Effector memory CD8-positive, alpha-beta T cell (primary cell): ENCODE results near the gene UNC13D.
"Not testable (repeated sequence)": the region's sequence is repeated elsewhere in the genome, so short reads cannot be mapped to it uniquely, and the experiment has no call there.

Experiments used
- ATAC-seq: fragments of 150-1000 bp; cut with Tn5 transposase; replicated peaks from 2 replicates; pipeline ENCODE4 v1.10.0; 2021; ENCODE audit warnings: mild to moderate bottlenecking, moderate library complexity
- DNase-seq, 3 experiments: peaks; one replicate each; pipeline ENCODE4 v3.0.0; 2021
- H3K27ac Mint-ChIP-seq, 2 donors: one replicate each; pipeline ENCODE4 v1.8.0; 2022; ENCODE audit warnings: mild to moderate bottlenecking in 2 of 2, mixed read lengths in 2 of 2, moderate library complexity in 2 of 2
- H3K27me3 Mint-ChIP-seq, 2 donors: one replicate each; pipeline ENCODE4 v1.8.0; 2022; ENCODE audit warnings: mixed read lengths in 2 of 2
- H3K36me3 Mint-ChIP-seq: one replicate; pipeline ENCODE4 v1.8.0; 2022; ENCODE audit warnings: mild to moderate bottlenecking, moderate library complexity, mixed read lengths; ENCODE audit not compliant: insufficient read depth
- H3K4me1 Mint-ChIP-seq, 2 donors: one replicate each; pipeline ENCODE4 v1.8.0; 2022; ENCODE audit warnings: low read depth in 2 of 2, mixed read lengths in 2 of 2
- H3K4me3 Mint-ChIP-seq, 2 donors: one replicate each; pipeline ENCODE4 v1.8.0; 2022; ENCODE audit warnings: mild to moderate bottlenecking in 2 of 2, mixed read lengths in 2 of 2, moderate library complexity in 2 of 2
- H3K9me3 Mint-ChIP-seq, 2 donors: one replicate each; pipeline ENCODE4 v1.8.0; 2022; ENCODE audit warnings: mixed read lengths in 2 of 2

UNC13D gene

DNA sequence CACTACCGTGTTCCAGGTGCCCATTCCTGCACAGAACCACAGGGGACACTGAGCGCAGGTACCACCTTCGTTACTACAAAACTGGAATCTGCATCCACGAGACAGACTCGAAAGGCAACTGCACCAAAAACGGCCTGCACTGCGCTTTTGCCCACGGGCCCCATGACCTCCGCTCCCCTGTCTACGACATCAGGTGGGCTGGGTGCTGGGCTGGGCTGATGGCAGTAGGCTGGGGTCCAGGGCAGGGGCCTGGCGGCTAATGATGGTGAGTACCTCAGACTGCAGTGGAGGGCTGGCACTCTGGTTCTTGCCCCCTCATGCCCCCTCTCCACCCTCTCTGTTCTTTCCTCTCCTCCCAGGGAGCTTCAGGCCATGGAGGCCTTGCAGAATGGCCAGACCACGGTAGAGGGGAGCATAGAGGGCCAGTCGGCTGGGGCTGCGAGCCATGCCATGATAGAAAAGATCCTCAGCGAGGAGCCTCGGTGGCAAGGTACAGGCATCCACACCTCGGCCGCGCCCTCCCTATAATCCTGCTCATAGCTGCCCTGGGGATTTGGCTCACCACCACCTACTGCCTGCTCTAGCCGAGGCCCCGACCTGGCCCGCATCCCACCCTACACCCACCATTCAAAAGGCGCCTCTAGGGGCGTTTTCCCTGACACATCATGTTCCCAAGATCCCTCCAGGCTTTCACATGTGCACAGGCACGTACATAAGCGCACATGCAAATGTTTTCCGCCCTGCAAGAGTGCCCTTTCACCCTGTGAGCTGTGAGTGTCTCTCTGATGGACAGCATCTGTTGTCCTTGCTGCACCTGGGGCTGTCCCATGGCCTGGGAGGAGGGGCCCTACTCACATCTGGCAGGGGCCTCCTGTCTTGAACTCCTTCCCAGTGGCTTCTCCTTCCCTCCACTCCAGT is 31.8 kb downstream of the UNC13D start:
- no peaks in the 10 kb centered on the region for H3K9me3 Mint-ChIP-seq
- peaks cover 3 to 7% of the 10 kb centered on the region in 2 donors for H3K4me1 Mint-ChIP-seq
- H3K27ac Mint-ChIP-seq: peak overlapping the region in 1 of 2 donors; percentile 14
- no peaks in the 10 kb centered on the region for H3K27me3 Mint-ChIP-seq
- DNase-seq: no peak
- H3K4me3 Mint-ChIP-seq: no peak overlapping the region
- no peak for ATAC-seq
- H3K36me3 Mint-ChIP-seq: peaks cover 15% of the 10 kb centered on the region

DNA sequence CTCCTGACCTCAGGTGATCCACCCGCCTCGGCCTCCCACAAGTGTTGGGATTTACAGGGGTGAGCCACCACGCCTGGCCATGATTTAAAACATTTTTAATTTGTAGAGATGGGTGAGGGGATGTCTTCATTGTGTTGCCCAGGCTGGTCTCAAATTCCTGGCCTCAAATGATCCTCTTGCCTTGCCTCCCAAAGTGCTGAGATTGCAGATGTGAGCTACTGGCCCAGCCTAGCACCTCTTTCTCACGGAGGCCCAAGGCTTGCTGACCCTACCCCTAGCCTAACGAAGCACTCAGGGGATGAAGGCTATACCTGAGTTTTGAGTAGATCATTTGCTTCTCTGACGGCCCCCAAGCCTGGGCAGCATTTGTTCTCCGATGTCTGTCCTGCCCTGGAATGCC is 33.0 kb downstream of the UNC13D start:
- peaks cover 15% of the 10 kb centered on the region for H3K36me3 Mint-ChIP-seq
- ATAC-seq: no peak
- no peaks in the 10 kb centered on the region for H3K27me3 Mint-ChIP-seq
- no peak overlapping the region for H3K27ac Mint-ChIP-seq
- no peaks in the 10 kb centered on the region for H3K9me3 Mint-ChIP-seq
- H3K4me3 Mint-ChIP-seq: no peak overlapping the region
- DNase-seq: no peak
- peaks cover 3 to 7% of the 10 kb centered on the region in 2 donors for H3K4me1 Mint-ChIP-seq

DNA sequence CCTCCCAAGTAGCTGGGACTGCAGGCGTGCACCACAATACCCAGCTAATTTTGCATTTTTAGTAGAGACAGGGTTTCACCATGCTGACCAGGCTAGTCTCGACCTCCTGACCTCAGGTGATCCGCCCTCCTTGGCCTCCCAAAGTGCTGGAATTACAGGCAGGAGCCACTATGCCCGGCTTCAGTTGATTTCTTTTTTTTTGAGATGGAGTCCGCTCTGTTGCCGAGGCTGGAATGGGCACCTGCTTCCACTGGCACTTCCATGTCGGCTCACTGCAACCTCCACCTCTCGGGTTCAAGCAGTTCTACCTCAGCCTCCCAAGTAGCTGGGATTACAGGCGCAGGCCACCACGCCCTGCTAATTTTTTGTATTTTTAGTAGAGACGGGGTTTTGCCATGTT is 33.4 kb downstream of the UNC13D start:
- H3K4me1 Mint-ChIP-seq, H3K27ac Mint-ChIP-seq, H3K9me3 Mint-ChIP-seq, ATAC-seq, H3K4me3 Mint-ChIP-seq, DNase-seq, H3K27me3 Mint-ChIP-seq: not testable (repeated sequence)
- peaks cover 15% of the 10 kb centered on the region for H3K36me3 Mint-ChIP-seq

DNA sequence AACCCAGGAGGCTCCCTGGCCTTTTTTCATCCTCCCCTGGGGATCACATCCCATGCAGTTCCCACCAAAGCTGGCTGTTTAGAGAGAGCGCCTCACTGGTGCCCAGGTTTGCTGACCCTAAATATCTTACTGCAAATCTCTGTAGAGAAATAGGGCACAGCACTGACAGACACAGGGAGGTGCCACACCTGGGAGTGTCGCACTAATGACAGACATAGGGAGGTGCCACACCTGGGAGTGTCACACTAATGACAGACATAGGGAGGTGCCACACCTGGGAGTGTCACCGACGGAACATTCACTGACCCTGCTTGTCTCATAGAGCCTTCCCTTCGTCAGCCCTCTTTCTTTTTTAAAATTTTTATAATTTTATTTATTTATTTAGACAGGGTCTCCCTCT is 34.0 kb downstream of the UNC13D start:
- peaks cover 15% of the 10 kb centered on the region for H3K36me3 Mint-ChIP-seq
- peak overlapping the region in 1 of 2 donors; percentile 26 for H3K27ac Mint-ChIP-seq
- no peak for DNase-seq
- H3K4me1 Mint-ChIP-seq: peaks cover 3 to 7% of the 10 kb centered on the region in 2 donors
- no peak overlapping the region for H3K4me3 Mint-ChIP-seq
- H3K27me3 Mint-ChIP-seq: no peaks in the 10 kb centered on the region
- ATAC-seq: no peak
- H3K9me3 Mint-ChIP-seq: no peaks in the 10 kb centered on the region

DNA sequence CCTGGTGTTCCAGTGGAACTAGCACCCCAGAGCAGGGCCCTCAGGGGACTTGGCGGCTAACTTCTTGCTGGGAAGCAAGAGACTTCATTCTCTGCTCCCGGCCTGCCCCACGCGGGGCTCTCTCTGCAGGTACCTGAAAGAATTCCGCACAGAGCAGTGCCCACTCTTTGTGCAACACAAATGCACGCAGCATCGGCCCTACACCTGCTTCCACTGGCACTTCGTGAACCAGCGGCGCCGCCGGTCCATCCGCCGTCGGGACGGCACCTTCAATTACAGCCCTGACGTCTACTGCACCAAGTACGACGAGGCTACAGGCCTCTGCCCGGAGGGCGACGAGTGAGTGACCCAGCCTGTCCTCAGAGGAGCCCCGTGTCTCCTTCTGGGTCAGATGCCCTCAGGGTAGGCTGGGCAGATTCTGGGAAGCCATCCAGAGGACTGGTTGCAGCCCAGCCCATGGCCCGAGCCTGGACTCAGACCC is 34.5 kb downstream of the UNC13D start:
- ATAC-seq (no peak), DNase-seq (no peak)
- peak overlapping the region in 1 of 2 donors; percentile 26 for H3K27ac Mint-ChIP-seq
- peaks cover 3 to 7% of the 10 kb centered on the region in 2 donors for H3K4me1 Mint-ChIP-seq
- no peak overlapping the region for H3K4me3 Mint-ChIP-seq
- H3K27me3 Mint-ChIP-seq: no peaks in the 10 kb centered on the region
- peaks cover 11% of the 10 kb centered on the region for H3K36me3 Mint-ChIP-seq
- H3K9me3 Mint-ChIP-seq: no peaks in the 10 kb centered on the region

DNA sequence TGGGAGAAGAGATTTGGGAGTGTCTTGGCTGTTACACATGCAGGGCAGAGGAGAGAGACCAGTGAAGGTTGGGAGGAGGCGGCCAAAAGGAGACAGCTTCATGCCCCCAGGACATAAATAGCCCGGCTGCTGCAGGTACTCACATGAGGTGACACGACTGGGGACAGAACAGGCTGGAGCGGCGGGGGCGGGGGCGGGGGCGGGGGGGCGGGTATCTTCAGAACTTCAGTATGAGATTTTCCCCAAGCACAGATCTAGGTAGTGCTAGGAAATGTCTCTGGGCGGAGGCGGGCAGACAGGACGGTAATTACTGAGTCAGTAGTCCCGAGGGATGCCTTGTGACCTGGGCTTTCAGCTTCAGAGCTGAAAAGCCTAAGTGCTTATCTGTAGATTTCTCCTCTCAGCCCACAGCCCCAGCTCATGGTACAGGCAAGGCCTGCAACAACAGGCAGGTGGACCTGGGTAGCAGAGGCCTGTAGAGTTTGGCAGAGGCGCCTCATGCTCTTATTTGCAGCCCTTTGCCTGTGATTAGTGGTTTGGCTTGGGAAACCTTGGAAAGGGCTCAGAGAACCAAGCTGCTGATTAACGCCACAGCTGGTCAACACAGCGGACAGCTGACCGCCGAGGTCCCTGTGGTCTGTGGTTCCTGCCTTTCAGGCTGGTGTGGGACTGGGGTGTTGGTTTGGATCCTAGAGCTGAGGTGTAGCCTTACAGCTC is 35.1 kb downstream of the UNC13D start:
- no peaks in the 10 kb centered on the region for H3K27me3 Mint-ChIP-seq
- DNase-seq (no peak), ATAC-seq (no peak)
- peak overlapping the region in 1 of 2 donors; percentile 89 for H3K27ac Mint-ChIP-seq
- H3K36me3 Mint-ChIP-seq: peaks cover 17% of the 10 kb centered on the region
- H3K4me3 Mint-ChIP-seq: no peak overlapping the region
- peaks cover 3 to 7% of the 10 kb centered on the region in 2 donors for H3K4me1 Mint-ChIP-seq
- no peaks in the 10 kb centered on the region for H3K9me3 Mint-ChIP-seq

DNA sequence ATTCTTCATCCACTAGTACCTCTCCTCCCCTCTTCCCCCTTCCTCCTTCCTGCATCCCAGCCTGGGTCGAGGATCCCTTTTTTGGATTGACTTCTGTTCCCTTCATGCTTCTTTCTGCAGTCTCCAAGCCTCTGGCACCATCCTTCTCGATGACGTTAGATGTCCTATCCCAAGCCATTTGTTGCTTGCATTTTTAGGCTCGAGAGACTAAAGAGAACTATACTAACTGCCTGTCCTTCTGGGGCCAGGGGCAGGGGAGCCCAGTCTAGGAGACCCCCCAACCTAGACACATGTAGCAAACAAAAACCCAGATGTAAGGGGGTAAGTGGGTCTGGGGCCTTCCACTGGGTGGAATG is 35.7 kb downstream of the UNC13D start:
- Mint-ChIP-seq H3K27me3 (no peaks in the 10 kb centered on the region), H3K9me3 (no peaks in the 10 kb centered on the region), H3K4me3 (no peak overlapping the region), H3K27ac (peak overlapping the region in 1 of 2 donors; percentile 89), H3K4me1 (peaks cover 3 to 8% of the 10 kb centered on the region in 2 donors), H3K36me3 (peaks cover 14% of the 10 kb centered on the region)
- ATAC-seq (no peak), DNase-seq (no peak)

DNA sequence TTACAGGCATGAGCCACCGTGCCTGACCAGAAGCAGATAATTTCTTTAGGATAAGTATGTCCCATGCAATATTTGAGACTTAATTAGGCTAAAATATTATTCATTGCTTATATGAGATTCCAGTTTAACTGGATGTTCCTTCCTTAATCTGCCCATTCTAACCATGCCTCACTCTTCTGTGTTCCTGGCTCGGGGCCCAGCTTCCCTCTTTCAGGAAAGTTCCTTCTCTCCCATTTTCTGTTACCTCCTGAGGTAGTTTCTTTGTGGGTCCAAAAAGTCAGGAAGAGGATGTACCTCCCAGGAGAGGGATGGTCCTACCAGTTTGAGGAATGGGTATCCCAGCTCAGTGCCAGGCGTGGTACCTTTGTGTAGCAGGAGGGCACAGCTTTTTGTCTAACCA is 36.3 kb downstream of the UNC13D start:
- H3K36me3 Mint-ChIP-seq: peaks cover 13% of the 10 kb centered on the region
- DNase-seq (no peak), ATAC-seq (no peak)
- H3K4me3 Mint-ChIP-seq: no peak overlapping the region
- H3K9me3 Mint-ChIP-seq: no peaks in the 10 kb centered on the region
- peaks cover 3 to 10% of the 10 kb centered on the region in 2 donors for H3K4me1 Mint-ChIP-seq
- no peaks in the 10 kb centered on the region for H3K27me3 Mint-ChIP-seq
- H3K27ac Mint-ChIP-seq: peak overlapping the region; percentile 62 to 89

DNA sequence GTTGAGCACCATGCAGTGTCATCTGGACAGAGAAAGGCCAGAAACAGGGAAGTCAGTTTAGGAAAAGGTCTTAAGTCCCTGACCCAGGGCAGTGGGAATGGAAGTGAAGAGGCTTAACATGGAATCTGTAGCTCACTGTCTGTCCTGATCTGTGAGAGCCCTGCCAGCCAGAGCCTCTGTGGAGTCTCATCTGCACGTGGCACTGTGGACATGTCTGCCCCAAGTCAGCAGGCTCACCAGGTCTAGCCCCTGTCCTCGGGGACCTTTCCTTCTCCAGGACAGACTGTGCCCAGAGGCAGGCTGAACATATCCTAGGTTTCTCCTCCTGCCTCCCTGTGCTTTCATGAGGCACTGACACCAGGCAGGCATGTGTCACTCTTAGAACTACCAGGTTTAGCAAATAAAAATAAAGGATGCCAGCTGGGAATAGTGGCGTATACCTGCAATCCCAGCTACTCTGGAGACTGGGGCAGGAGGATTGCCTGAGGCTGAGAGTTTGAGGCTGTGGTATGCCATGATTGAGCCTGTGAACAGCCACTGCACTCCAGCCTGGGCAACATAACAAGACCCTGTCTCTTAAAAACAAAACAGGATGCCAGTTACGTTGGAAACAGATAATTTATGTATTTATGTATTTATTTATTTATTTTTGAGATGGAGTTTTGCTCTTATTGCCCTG is 37.2 kb downstream of the UNC13D start:
- Mint-ChIP-seq H3K27me3 (no peaks in the 10 kb centered on the region), H3K4me3 (no peak overlapping the region), H3K27ac (no peak overlapping the region), H3K9me3 (no peaks in the 10 kb centered on the region), H3K36me3 (peaks cover 22% of the 10 kb centered on the region), H3K4me1 (peaks cover 3 to 10% of the 10 kb centered on the region in 2 donors)
- ATAC-seq (no peak), DNase-seq (no peak)

DNA sequence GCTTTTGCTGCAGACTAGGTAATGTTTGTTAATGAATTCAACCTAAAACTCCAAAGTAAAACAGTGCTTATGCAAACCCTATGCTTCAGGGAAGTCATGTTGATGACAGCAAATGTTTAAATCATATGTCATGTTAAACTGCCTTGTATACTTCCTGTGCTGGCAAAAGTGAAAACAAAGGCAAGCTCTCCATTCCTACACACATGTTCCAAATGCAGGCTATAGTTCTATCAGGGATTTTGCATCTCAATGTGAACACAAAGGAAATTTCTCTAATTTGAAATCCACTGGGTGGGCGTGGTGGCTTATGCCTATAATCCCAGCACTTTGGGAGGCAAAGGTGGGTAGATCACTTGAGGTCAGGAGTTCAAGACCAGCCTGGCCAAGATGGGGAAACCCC is 40.3 kb downstream of the UNC13D start:
- Mint-ChIP-seq H3K4me1 (peaks cover 3 to 10% of the 10 kb centered on the region in 2 donors), H3K27ac (peak overlapping the region in 1 of 2 donors; percentile 63), H3K9me3 (no peaks in the 10 kb centered on the region), H3K36me3 (peaks cover 35% of the 10 kb centered on the region), H3K4me3 (no peak overlapping the region), H3K27me3 (no peaks in the 10 kb centered on the region)
- ATAC-seq: no peak
- no peak for DNase-seq

DNA sequence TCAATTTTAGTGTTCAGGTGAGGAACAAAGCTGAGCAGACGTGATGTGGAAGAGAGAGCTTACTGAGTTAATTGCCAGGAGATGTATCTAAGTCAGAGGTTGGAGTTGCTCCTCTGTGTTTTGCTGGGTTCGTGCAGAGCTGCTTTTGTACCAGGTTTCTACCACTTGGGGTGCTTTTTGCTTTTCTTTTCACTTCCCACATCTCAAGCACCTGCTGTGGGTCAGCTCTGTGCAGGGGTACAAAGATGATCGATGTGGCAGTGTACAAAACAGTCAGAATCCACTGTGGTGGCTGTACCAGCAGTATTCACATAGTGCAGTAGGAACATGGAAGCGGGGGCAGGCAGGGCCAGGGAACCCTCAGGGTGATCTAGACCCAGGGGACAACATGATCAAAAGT is 44.8 kb downstream of the UNC13D start:
- DNase-seq (no peak), ATAC-seq (no peak)
- Mint-ChIP-seq H3K27me3 (no peaks in the 10 kb centered on the region), H3K9me3 (no peaks in the 10 kb centered on the region), H3K27ac (no peak overlapping the region), H3K4me1 (peaks cover 0 to 7% of the 10 kb centered on the region in 2 donors), H3K4me3 (no peak overlapping the region), H3K36me3 (peaks cover 45% of the 10 kb centered on the region)

DNA sequence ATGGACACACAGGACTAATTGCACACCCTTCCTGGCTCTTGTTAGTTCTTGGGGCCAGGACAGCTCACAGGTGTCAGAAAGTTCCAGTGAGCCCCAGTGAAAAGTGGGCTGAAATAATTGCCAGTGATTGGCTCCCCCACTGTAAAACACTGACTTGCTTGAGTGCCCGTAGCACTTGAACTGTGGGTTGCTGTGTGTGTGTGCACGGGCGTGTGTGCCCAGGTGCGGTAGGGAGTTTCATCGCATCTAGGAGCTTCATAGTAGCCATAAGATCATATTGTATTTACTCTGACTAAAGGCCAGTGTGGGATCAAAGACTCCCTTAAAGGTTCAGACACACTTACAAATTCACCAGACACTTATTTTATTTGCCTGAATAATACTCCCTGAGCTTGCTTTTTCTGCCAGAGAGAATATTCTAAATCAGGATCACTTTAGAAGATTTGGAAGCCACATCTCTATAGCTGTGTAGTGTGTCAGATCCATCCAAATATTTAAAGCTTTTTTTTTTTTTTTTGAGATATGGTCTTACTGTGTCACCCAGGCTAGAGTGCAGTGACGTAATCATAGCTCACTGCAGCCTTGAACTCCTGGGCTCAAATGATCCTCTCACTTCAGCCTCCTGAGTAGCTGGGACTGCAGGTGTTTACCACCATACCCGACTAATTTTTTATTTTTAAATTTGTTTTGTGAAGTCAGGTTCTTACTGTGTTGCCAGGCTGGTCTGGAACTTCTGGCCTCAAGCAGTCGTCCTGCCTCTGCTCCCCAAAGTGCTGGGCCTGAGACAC is 48.2 kb downstream of the UNC13D start:
- H3K36me3 Mint-ChIP-seq: peaks cover 32% of the 10 kb centered on the region
- H3K27me3 Mint-ChIP-seq: no peaks in the 10 kb centered on the region
- DNase-seq: no peak
- H3K4me1 Mint-ChIP-seq: peaks cover 2 to 12% of the 10 kb centered on the region in 2 donors
- no peak overlapping the region for H3K27ac Mint-ChIP-seq
- H3K4me3 Mint-ChIP-seq: no peak overlapping the region
- no peaks in the 10 kb centered on the region for H3K9me3 Mint-ChIP-seq
- no peak for ATAC-seq

DNA sequence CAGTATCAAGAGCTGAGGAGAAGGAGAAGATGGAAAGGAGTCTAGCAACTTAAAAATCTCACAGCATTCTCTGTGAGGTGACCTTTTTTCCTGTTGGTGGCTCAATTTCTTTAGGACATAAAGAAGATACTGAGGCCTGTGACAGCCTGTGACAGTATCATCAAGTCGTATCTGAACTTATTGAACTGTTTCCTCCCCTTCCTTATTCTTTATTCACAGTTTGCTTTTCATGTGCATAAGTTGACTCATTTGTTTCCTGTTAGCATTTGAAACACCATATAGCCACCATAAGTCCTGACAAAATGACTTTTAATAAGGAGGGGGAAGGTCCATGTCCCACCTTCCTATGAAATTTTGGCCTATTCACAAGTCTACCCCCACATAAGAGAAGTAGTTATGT is 50.7 kb downstream of the UNC13D start:
- DNase-seq: no peak
- Mint-ChIP-seq H3K4me3 (no peak overlapping the region), H3K36me3 (peaks cover 15% of the 10 kb centered on the region), H3K27me3 (no peaks in the 10 kb centered on the region), H3K9me3 (no peaks in the 10 kb centered on the region), H3K4me1 (peaks cover 4 to 16% of the 10 kb centered on the region in 2 donors), H3K27ac (peak overlapping the region in 1 of 2 donors; percentile 17)
- ATAC-seq: no peak
